22Rv1 (cell line): Measurements from ENCODE around the gene ANXA3.

Source experiments
- ZFX ChIP-seq: fragments of 450-650 bp; IDR thresholded peaks from 2 replicates; pipeline ENCODE4 v1.6.1; 2017; ENCODE audit warnings: antibody characterized with exemption, borderline replicate concordance
- TF ChIP-seq, protein P1 (sequence below): fragments of 450-650 bp; IDR thresholded peaks from 2 replicates; pipeline ENCODE4 v1.5.1; 2017; ENCODE audit warnings: mild to moderate bottlenecking

DNA sequence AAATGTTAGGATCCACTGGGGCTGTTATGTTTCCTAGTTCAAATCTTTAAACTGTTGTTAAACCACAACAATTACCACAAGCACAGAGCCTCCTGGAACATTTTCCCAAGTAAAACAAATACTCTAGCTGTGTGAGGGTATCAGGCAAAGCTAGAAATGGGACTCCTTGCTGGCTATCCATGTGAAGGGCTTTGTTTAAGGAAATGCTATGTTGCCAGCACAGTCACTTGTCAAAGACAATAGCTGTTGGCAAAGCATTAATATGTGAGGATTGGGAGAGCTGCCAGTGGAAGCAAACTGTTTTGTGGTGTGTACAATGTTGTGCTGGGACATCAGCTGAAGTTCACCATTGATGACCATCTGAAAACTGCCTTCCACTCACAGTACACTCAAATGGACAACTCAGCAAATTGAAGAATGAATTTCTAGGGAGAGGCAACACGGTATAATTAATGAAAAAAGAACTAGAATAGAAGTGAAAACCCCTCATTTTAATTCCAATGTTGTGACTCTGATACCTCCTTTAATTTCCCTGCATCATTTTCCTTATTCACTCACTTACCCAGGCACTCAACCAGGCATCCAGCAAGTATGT lies 100.8 kb downstream of the ANXA3 start:
- TF ChIP-seq, protein P1, sequence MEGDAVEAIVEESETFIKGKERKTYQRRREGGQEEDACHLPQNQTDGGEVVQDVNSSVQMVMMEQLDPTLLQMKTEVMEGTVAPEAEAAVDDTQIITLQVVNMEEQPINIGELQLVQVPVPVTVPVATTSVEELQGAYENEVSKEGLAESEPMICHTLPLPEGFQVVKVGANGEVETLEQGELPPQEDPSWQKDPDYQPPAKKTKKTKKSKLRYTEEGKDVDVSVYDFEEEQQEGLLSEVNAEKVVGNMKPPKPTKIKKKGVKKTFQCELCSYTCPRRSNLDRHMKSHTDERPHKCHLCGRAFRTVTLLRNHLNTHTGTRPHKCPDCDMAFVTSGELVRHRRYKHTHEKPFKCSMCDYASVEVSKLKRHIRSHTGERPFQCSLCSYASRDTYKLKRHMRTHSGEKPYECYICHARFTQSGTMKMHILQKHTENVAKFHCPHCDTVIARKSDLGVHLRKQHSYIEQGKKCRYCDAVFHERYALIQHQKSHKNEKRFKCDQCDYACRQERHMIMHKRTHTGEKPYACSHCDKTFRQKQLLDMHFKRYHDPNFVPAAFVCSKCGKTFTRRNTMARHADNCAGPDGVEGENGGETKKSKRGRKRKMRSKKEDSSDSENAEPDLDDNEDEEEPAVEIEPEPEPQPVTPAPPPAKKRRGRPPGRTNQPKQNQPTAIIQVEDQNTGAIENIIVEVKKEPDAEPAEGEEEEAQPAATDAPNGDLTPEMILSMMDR = no peak
- TF ChIP-seq ZFX = no peak
